HG03103 (cell line): ENCODE data around the gene PPP3CA.
A peak's percentile ranks its signal among the peaks of the same experiment; 100 is the strongest.

ENCODE experiments used
- ATAC-seq: cut with Tn5 transposase; IDR thresholded peaks from one replicate; pipeline ENCODE4 v1.9.1; 2021; ENCODE audit warnings: low read depth; ENCODE audit not compliant: unreplicated experiment

Gene PPP3CA

GRCh38 chr4:101332424-101332823 is 14.9 kb downstream of the PPP3CA start:
- ATAC-seq: no peak

- no peak for ATAC-seq
Observed at GRCh38 chr4:101331017-101331416, 16.3 kb downstream of the PPP3CA start.

GRCh38 chr4:101329592-101329991 is 17.7 kb downstream of the PPP3CA start:
- no peak for ATAC-seq

GRCh38 chr4:101328063-101328602 is 19.2 kb downstream of the PPP3CA start:
- ATAC-seq: peak; percentile 81

GRCh38 chr4:101326576-101326975 is 20.8 kb downstream of the PPP3CA start:
- ATAC-seq: no peak

- no peak for ATAC-seq
Observed at GRCh38 chr4:101322743-101323142, 24.6 kb downstream of the PPP3CA start.

GRCh38 chr4:101321481-101322042 is 25.8 kb downstream of the PPP3CA start:
- ATAC-seq: no peak

- no peak for ATAC-seq
Observed at GRCh38 chr4:101315786-101316185, 31.5 kb downstream of the PPP3CA start.

GRCh38 chr4:101315041-101315440 is 32.3 kb downstream of the PPP3CA start:
- no peak for ATAC-seq

GRCh38 chr4:101309925-101310324 is 37.4 kb downstream of the PPP3CA start:
- ATAC-seq: no peak

GRCh38 chr4:101307899-101308298 is 39.4 kb downstream of the PPP3CA start:
- no peak for ATAC-seq

GRCh38 chr4:101306764-101307615 is 40.3 kb downstream of the PPP3CA start:
- no peak for ATAC-seq

GRCh38 chr4:101306225-101306624 is 41.1 kb downstream of the PPP3CA start:
- ATAC-seq: peak; percentile 65

- no peak for ATAC-seq
Observed at GRCh38 chr4:101304916-101305315, 42.4 kb downstream of the PPP3CA start.

GRCh38 chr4:101299899-101300540 is 47.3 kb downstream of the PPP3CA start:
- ATAC-seq: no peak

- ATAC-seq: no peak
Observed at GRCh38 chr4:101299021-101299420, 48.3 kb downstream of the PPP3CA start.

- ATAC-seq: no peak
Observed at GRCh38 chr4:101295691-101296090, 51.6 kb downstream of the PPP3CA start.

GRCh38 chr4:101294597-101294996 is 52.7 kb downstream of the PPP3CA start:
- ATAC-seq: no peak

- no peak for ATAC-seq
Observed at GRCh38 chr4:101292901-101293300, 54.4 kb downstream of the PPP3CA start.

- ATAC-seq: no peak
Observed at GRCh38 chr4:101292214-101292613, 55.1 kb downstream of the PPP3CA start.

- no peak for ATAC-seq
Observed at GRCh38 chr4:101291198-101291597, 56.1 kb downstream of the PPP3CA start.
